Esophagus muscularis mucosa (tissue), 4 donors: ENCODE measurements around the gene CUL4A. TPM values are rescaled to one million over a fixed set of nuclear protein-coding genes. Genes with fewer than 3 reads are reported as not detected.
"Not testable (repeated sequence)": the region's sequence is repeated elsewhere in the genome, so short reads cannot be mapped to it uniquely, and the experiment has no call there.

Source experiments
- DNase-seq: peaks from one replicate; pipeline ENCODE4 v3.0.0-alpha.2; 2017; ENCODE audit errors: extremely low spot score
- H3K27ac ChIP-seq, 4 donors: fragments of 200-600 bp; sonication (generic); replicated peaks in 1 of 4; 1 replicate in 3 of 4; 2 replicates in 1 of 4; pipeline ENCODE4 v1.5.1; 2016 to 2019; ENCODE audit warnings: mild to moderate bottlenecking in 1 of 4
- H3K27me3 ChIP-seq, 4 donors: fragments of 200-600 bp; sonication (generic); one replicate each; pipeline versions ENCODE4 v1.5.1 to v1.6.0; 2016 to 2019
- H3K36me3 ChIP-seq, 4 donors: fragments of 200-600 bp; sonication (generic); one replicate each; pipeline ENCODE4 v1.5.1; 2016 to 2019
- H3K4me1 ChIP-seq, 4 donors: fragments of 200-600 bp; sonication (generic); one replicate each; pipeline ENCODE4 v1.5.1; 2016 to 2019
- H3K4me3 ChIP-seq, 4 donors: fragments of 200-600 bp; sonication (generic); 1 replicate in 2 of 4; 2 replicates in 2 of 4; pipeline ENCODE4 v1.5.1; 2016 to 2019; ENCODE audit warnings: mild to moderate bottlenecking in 4 of 4, moderate library complexity in 1 of 4
- H3K9me3 ChIP-seq, 4 donors: fragments of 200-600 bp; sonication (generic); 1 replicate in 3 of 4; 2 replicates in 1 of 4; pipeline ENCODE4 v1.5.1; 2016 to 2019
- CTCF ChIP-seq, 3 experiments: fragments of 200-600 bp in 2 of 3; fragments of 450-650 bp in 1 of 3; sonication (generic) in 2 of 3; IDR thresholded peaks; one replicate each; pipeline ENCODE4 v1.5.1; 2017 to 2019; ENCODE audit warnings: antibody characterized with exemption in 3 of 3, mild to moderate bottlenecking in 2 of 3, moderate library complexity in 1 of 3
- EP300 ChIP-seq: sonication (generic); formaldehyde crosslinking; IDR thresholded peaks from one replicate; pipeline ENCODE4 v1.6.1; 2017; ENCODE audit warnings: antibody characterized with exemption
- POLR2A ChIP-seq: fragments of 450-650 bp; IDR thresholded peaks from one replicate; pipeline ENCODE4 v1.6.1; 2017; ENCODE audit warnings: antibody characterized with exemption, moderate library complexity, mild to moderate bottlenecking, low read depth
- POLR2AphosphoS5 ChIP-seq, 2 donors: sonication (generic); formaldehyde crosslinking; IDR thresholded peaks; one replicate each; pipeline ENCODE4 v1.6.1; 2017; ENCODE audit warnings: antibody characterized with exemption in 2 of 2
- WGBS: methylation state at CpG from one replicate; pipeline ENCODE4 v1.1.5; 2018; 5-methylcytosine and 5-hydroxymethylcytosine counted together
- intact Hi-C: fragments of 100-400 bp; cut with DNase I; formaldehyde crosslinking; loops from one replicate; pipeline ENCODE4 v1.15.1; 2023
- total RNA-seq, 4 donors: library from RNA; depleted of rRNA; stranded (reverse); fragments of >200 nt; gene quantifications; one replicate each; pipeline versions ENCODE4 v1.1.0 to v1.2.1, GENCODE V29; 2016

Gene CUL4A
- total RNA-seq, 4 donors from 2014 or later, result 93.4 to 154 (median 122) TPM

- WGBS, result 72% methylated on average over 7 of the region's 7 CpGs
- Histone ChIP-seq H3K27me3 (no peaks in the 10 kb centered on the region), H3K27ac (no peak overlapping the region), H3K36me3 (peaks cover 9 to 27% (median 13%) of the 10 kb centered on the region in 4 donors), H3K4me3 (no peak overlapping the region), H3K4me1 (peaks cover 0 to 24% (median 7%) of the 10 kb centered on the region in 4 donors), H3K9me3 (no peaks in the 10 kb centered on the region)
- DNase-seq, result no peak
- no peak for TF ChIP-seq POLR2A
- TF ChIP-seq POLR2AphosphoS5 (IDR thresholded peaks at IDR 0.05), result no peak
- no peak for TF ChIP-seq EP300
- no peak for TF ChIP-seq CTCF (IDR thresholded peaks at IDR 0.05)
- intact Hi-C loops, result no loop called here
These were observed 95.8 kb downstream of the CUL4A start for GRCh38 chr13:113305208-113305607.

DNA sequence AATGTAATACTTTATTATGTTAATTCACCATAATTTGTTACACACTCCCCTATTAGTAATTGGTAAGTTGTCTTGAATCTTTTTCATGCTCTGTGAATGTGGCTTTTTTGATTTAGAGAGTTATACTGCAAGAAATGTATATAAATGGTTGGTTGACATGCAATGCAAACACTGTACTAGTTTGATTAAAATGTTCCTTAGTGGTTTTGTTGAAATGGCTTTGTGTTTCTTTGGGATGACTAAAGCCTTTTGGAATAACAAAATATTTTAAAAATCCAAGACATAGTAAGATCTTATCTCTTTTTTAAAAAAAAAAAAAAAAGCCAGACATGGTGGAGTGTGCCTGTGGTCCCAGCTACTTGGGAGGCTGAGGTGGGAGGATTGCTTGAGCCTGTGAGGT, 98.1 kb downstream of the CUL4A start:
- H3K4me3 ChIP-seq, result no peak overlapping the region
- DNase-seq, result no peak
- intact Hi-C loops, result no loop called here
- H3K27me3 ChIP-seq, result no peaks in the 10 kb centered on the region
- H3K27ac ChIP-seq, result no peak overlapping the region
- TF ChIP-seq CTCF (IDR thresholded peaks at IDR 0.05) (no peak), POLR2A (no peak), POLR2AphosphoS5 (IDR thresholded peaks at IDR 0.05) (no peak), EP300 (no peak)
- H3K4me1 ChIP-seq, result peaks cover 0 to 18% (median 4%) of the 10 kb centered on the region in 4 donors
- peaks cover 30 to 50% (median 35%) of the 10 kb centered on the region in 4 donors for H3K36me3 ChIP-seq
- H3K9me3 ChIP-seq, result no peaks in the 10 kb centered on the region

GRCh38 chr13:113309473-113309872, 100.1 kb downstream of the CUL4A start:
- Histone ChIP-seq H3K4me1 (peaks cover 0 to 11% (median 0%) of the 10 kb centered on the region in 4 donors), H3K9me3 (no peaks in the 10 kb centered on the region), H3K4me3 (no peak overlapping the region), H3K27me3 (no peaks in the 10 kb centered on the region), H3K36me3 (peaks cover 33 to 55% (median 42%) of the 10 kb centered on the region in 4 donors), H3K27ac (no peak overlapping the region)
- intact Hi-C loops, result no loop called here
- 83% methylated on average over 6 of the region's 6 CpGs for WGBS
- TF ChIP-seq CTCF (IDR thresholded peaks at IDR 0.05), result no peak
- no peak for TF ChIP-seq POLR2A
- no peak for TF ChIP-seq EP300
- no peak for TF ChIP-seq POLR2AphosphoS5 (IDR thresholded peaks at IDR 0.05)
- no peak for DNase-seq

DNA sequence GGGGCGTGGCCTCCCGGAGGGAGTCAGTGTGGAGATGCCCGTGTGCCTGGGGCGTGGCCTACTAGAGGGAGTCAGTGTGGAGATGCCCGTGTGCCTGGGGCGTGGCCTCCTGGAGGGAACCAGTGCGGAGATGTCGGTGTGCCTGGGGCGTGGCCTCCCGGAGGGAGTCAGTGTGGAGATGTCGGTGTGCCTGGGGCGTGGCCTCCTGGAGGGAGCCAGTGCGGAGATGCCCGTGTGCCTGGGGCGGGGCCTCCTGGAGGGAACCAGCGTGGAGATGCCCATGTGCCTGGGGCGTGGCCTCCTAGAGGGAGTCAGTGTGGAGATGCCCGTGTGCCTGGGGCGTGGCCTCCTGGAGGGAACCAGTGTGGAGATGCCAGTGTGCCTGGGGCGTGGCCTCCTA, 104.7 kb downstream of the CUL4A start:
- H3K4me3 ChIP-seq, H3K9me3 ChIP-seq, intact Hi-C loops, H3K27me3 ChIP-seq, DNase-seq, H3K27ac ChIP-seq, H3K4me1 ChIP-seq: not testable (repeated sequence)
- 97% methylated on average over 17 of the region's 20 CpGs for WGBS
- H3K36me3 ChIP-seq, result peaks cover 44 to 80% (median 69%) of the 10 kb centered on the region in 4 donors

DNA sequence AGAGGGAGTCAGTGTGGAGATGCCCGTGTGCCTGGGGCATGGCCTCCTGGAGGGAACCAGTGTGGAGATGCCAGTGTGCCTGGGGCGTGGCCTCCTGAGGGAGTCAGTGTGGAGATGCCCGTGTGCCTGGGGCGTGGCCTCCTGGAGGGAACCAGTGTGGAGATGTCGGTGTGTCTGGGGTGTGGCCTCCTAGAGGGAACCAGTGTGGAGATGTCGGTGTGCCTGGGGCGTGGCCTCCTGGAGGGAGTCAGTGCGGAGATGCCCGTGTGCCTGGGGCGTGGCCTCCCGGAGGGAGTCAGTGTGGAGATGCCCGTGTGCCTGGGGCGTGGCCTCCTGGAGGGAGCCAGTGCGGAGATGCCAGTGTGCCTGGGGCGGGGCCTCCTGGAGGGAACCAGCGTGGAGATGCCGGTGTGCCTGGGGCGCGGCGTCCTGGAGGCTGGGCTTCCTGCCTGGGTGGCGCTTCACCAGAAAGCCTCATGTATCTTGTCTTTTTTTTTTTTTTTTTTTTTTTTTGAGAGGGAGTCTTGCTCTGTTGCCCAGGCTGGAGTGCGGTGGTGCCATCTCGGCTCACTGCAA, 105.6 kb downstream of the CUL4A start:
- WGBS, result 94% methylated on average over 21 of the region's 23 CpGs
- DNase-seq, intact Hi-C loops, H3K9me3 ChIP-seq, H3K27me3 ChIP-seq, H3K27ac ChIP-seq, H3K4me3 ChIP-seq, H3K4me1 ChIP-seq: not testable (repeated sequence)
- peaks cover 45 to 82% (median 71%) of the 10 kb centered on the region in 4 donors for H3K36me3 ChIP-seq

DNA sequence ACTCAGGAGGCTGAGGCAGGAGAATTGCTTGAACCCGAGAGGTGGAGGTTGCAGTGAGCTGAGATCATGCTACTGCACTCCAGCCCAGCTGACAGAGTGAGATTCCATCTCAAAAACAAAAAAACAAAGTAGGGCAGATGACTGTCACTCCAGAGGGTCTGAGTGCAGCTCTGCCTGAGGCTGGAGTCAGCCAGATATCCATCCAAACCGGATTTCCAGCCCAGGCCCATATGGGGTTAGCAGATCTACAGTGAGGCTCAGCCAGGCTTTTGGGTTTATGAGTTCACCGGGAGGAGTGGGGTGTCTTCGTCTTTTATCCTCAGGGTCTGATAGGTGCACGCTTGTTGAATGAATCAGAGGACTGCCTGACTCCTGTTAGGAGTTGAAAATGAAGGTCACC, 106.6 kb downstream of the CUL4A start:
- H3K27ac ChIP-seq, result no peak overlapping the region
- no peaks in the 10 kb centered on the region for H3K9me3 ChIP-seq
- H3K4me1 ChIP-seq, result peaks cover 0 to 8% (median 4%) of the 10 kb centered on the region in 4 donors
- H3K4me3 ChIP-seq, result no peak overlapping the region
- no peak for DNase-seq
- intact Hi-C loops, result no loop called here
- no peaks in the 10 kb centered on the region for H3K27me3 ChIP-seq
- TF ChIP-seq POLR2AphosphoS5 (IDR thresholded peaks at IDR 0.05) (no peak), CTCF (IDR thresholded peaks at IDR 0.05) (no peak), POLR2A (no peak), EP300 (no peak)
- peaks cover 43 to 82% (median 71%) of the 10 kb centered on the region in 4 donors for H3K36me3 ChIP-seq
- WGBS, result 86% methylated on average over 5 of the region's 5 CpGs
